ENCODE measurements around the gene ARAP1. TPM values are rescaled to one million over a fixed set of nuclear protein-coding genes. Genes with fewer than 3 reads are reported as not detected.

ARAP1 gene
- polyA plus RNA-seq, 3 donors: 48.7 to 487 (median 79.0) TPM

DNA sequence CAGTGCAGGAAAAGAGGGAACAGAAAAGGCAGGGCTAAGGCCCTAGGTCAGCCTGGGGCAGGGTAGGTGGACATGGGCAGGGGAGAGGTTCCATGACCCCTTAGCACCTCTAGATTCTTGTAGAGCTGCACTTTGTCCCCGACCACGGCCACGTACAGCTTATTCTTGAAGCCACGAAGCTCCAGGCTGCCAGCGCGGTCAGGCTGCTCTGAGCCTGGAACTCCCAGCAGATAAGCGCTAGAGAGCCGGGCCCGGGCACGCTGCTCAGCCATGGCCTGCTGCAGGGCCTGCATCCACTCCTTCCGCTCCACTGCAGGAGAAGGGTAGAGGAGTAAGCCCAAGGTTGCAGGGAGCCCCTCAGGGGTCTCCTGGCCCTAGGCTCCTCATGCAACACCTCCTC, 41.9 kb downstream of the ARAP1 start:
- intact Hi-C loops (cut with micrococcal nuclease): loop anchor here in 1 of 2 donors (10.0 kb wide), 1 partner anchor 465 kb away; no protein-coding TSS in a partner anchor
- Histone ChIP-seq H3K36me3 (replicated peaks in 1 of 2; ENCODE audit: control insufficient read depth in 1 of 2, insufficient read depth in 2 of 2, low read length in 2 of 2) (peaks cover 97 to 100% of the 10 kb centered on the region in 2 donors), H3K27me3 (ENCODE audit: control insufficient read depth in 2 of 2, insufficient read depth in 2 of 2, low read length in 2 of 2) (no peaks in the 10 kb centered on the region), H3K27ac (ENCODE audit: low read depth in 1 of 2, low read length in 2 of 2) (no peak overlapping the region), H3K4me1 (ENCODE audit: control insufficient read depth in 1 of 2, insufficient read depth in 2 of 2, low read length in 2 of 2) (peaks cover 12 to 34% of the 10 kb centered on the region in 2 donors), H4K20me1 (ENCODE audit: insufficient read depth, low read length) (peaks cover 100% of the 10 kb centered on the region), H3K4me3 (replicated peaks in 1 of 3; ENCODE audit: low read depth in 2 of 3, low read length in 3 of 3) (no peak overlapping the region), H3K4me2 (replicated peaks; ENCODE audit: extremely low read depth, low read length, poor library complexity, severe bottlenecking) (no peak overlapping the region), H3K79me2 (ENCODE audit: insufficient read depth, low read length) (peaks cover 98% of the 10 kb centered on the region), H3K9ac (ENCODE audit: insufficient read depth, low read length, poor library complexity, severe bottlenecking) (no peak overlapping the region), H2AFZ (ENCODE audit: insufficient read depth, low read depth, low read length, poor library complexity, severe bottlenecking) (no peak overlapping the region), H3K9me3 (replicated peaks in 1 of 2; ENCODE audit: control insufficient read depth in 1 of 2, insufficient read depth in 1 of 2, low read length in 2 of 2) (no peaks in the 10 kb centered on the region)
- TF ChIP-seq CTCF (IDR thresholded peaks at IDR 0.05): no peak
- no peaks in the 10 kb centered on the region for H3K9me3 Mint-ChIP-seq
- H3K4me3 Mint-ChIP-seq: no peak overlapping the region
- H3K36me3 Mint-ChIP-seq: peaks cover 82 to 100% of the 10 kb centered on the region in 2 donors
- H3K4me1 Mint-ChIP-seq: peaks cover 27% of the 10 kb centered on the region
- no peak for DNase-seq
- WGBS (ENCODE audit: insufficient coverage): 96% methylated on average over 8 of the region's 11 CpGs
- peak overlapping the region in 3 of 7 donors; percentile 5 to 66 (median 10) for H3K27ac Mint-ChIP-seq
- H3K27me3 Mint-ChIP-seq (ENCODE audit: low read depth in 3 of 3): peaks cover 0 to 9% (median 0%) of the 10 kb centered on the region in 3 donors

- WGBS (ENCODE audit: insufficient coverage): over 99% methylated on average over 18 of the region's 20 CpGs
These were observed 42.5 kb downstream of the ARAP1 start for GRCh38 chr11:72709478-72710238.

More at GRCh38 chr11:72709478-72710238, 42.5 kb downstream of the ARAP1 start:
- H3K4me2 ChIP-seq (replicated peaks; ENCODE audit: extremely low read depth, low read length, poor library complexity, severe bottlenecking): no peak overlapping the region
- no peak overlapping the region for H2AFZ ChIP-seq (ENCODE audit: insufficient read depth, low read depth, low read length, poor library complexity, severe bottlenecking)
- no peaks in the 10 kb centered on the region for H3K9me3 Mint-ChIP-seq
- H4K20me1 ChIP-seq (ENCODE audit: insufficient read depth, low read length): peaks cover 100% of the 10 kb centered on the region
- no peak overlapping the region for H3K9ac ChIP-seq (ENCODE audit: insufficient read depth, low read length, poor library complexity, severe bottlenecking)
- intact Hi-C loops (cut with micrococcal nuclease): loop anchor here in 1 of 2 donors (10.0 kb wide), 1 partner anchor 465 kb away; no protein-coding TSS in a partner anchor
- H3K4me3 Mint-ChIP-seq: no peak overlapping the region
- H3K27me3 Mint-ChIP-seq (ENCODE audit: low read depth in 3 of 3): peaks cover 0 to 5% (median 0%) of the 10 kb centered on the region in 3 donors
- no peak overlapping the region for H3K4me3 ChIP-seq (replicated peaks in 1 of 3; ENCODE audit: low read depth in 2 of 3, low read length in 3 of 3)
- H3K9me3 ChIP-seq (replicated peaks in 1 of 2; ENCODE audit: control insufficient read depth in 1 of 2, insufficient read depth in 1 of 2, low read length in 2 of 2): no peaks in the 10 kb centered on the region
- peaks cover 10 to 28% of the 10 kb centered on the region in 2 donors for H3K4me1 ChIP-seq (ENCODE audit: control insufficient read depth in 1 of 2, insufficient read depth in 2 of 2, low read length in 2 of 2)
- H3K27ac ChIP-seq (ENCODE audit: low read depth in 1 of 2, low read length in 2 of 2): peak overlapping the region in 1 of 2 donors; percentile 11
- H3K36me3 ChIP-seq (replicated peaks in 1 of 2; ENCODE audit: control insufficient read depth in 1 of 2, insufficient read depth in 2 of 2, low read length in 2 of 2): peaks cover 97 to 100% of the 10 kb centered on the region in 2 donors
- peaks cover 21% of the 10 kb centered on the region for H3K4me1 Mint-ChIP-seq
- TF ChIP-seq CTCF (IDR thresholded peaks at IDR 0.05): no peak
- H3K79me2 ChIP-seq (ENCODE audit: insufficient read depth, low read length): peaks cover 98% of the 10 kb centered on the region
- H3K27ac Mint-ChIP-seq: peak overlapping the region in 4 of 7 donors; percentile 27 to 85 (median 68)
- no peaks in the 10 kb centered on the region for H3K27me3 ChIP-seq (ENCODE audit: control insufficient read depth in 2 of 2, insufficient read depth in 2 of 2, low read length in 2 of 2)
- no peak for DNase-seq
- peaks cover 86 to 100% of the 10 kb centered on the region in 2 donors for H3K36me3 Mint-ChIP-seq
